K562 (cell line): ENCODE results near the gene HOXB1. TPM values are rescaled to one million over a fixed set of nuclear protein-coding genes. Genes with fewer than 3 reads are reported as not detected.

Source experiments
- BHLHE40 ChIP-seq: IDR thresholded peaks from 2 replicates; pipeline ENCODE4 v1.6.1; 2011; ENCODE audit warnings: low read length, improper control_type of control experiment
- CTCF ChIP-seq, 3 experiments: IDR thresholded peaks in 2 of 3; conservative IDR thresholded peaks in 1 of 3; 2 replicates each; pipeline ENCODE4 v1.5.1; 2011 to 2012; ENCODE audit warnings: low read length in 3 of 3, mild to moderate bottlenecking in 3 of 3, control low read depth in 2 of 3, improper control_type of control experiment in 1 of 3, inconsistent platforms in 1 of 3, low read depth in 1 of 3, mixed read lengths in 1 of 3, moderate library complexity in 1 of 3; ENCODE audit not compliant: insufficient read depth in 2 of 3
- ELF2 ChIP-seq: fragments of 250-450 bp; sonication (Bioruptor Pico); IDR thresholded peaks from 2 replicates; pipeline ENCODE4 v1.5.0; 2021; ENCODE audit warnings: mild to moderate bottlenecking
- HMGXB4 ChIP-seq: sonication (generic); formaldehyde crosslinking; IDR thresholded peaks from 2 replicates; pipeline ENCODE4 v1.8.1; 2023; ENCODE audit warnings: mild to moderate bottlenecking, missing genetic modification reagents
- IRF9 ChIP-seq: fragments of 450-650 bp; IDR thresholded peaks from 2 replicates; pipeline ENCODE4 v1.6.1; 2016; ENCODE audit warnings: missing biosample characterization, missing genetic modification characterization
- PREB ChIP-seq: sonication (generic); formaldehyde crosslinking; IDR thresholded peaks from 2 replicates; pipeline ENCODE4 v1.8.1; 2023; ENCODE audit warnings: mild to moderate bottlenecking, missing genetic modification reagents
- RERE ChIP-seq: sonication (generic); formaldehyde crosslinking; IDR thresholded peaks from 2 replicates; pipeline ENCODE4 v1.8.0; 2023; ENCODE audit warnings: missing genetic modification reagents, mild to moderate bottlenecking, borderline replicate concordance
- SIN3A ChIP-seq, 2 experiments: fragments of 150-350 bp in 1 of 2; IDR thresholded peaks; 2 replicates each; pipeline ENCODE4 v1.6.1; 2011 to 2016; ENCODE audit warnings: borderline replicate concordance in 2 of 2, low read depth in 2 of 2, low read length in 2 of 2, mild to moderate bottlenecking in 2 of 2, moderate library complexity in 2 of 2; ENCODE audit not compliant: control insufficient read depth in 1 of 2
- ZNF280A ChIP-seq: fragments of 450-650 bp; IDR thresholded peaks from 2 replicates; pipeline ENCODE4 v1.6.1; 2018; ENCODE audit warnings: mild to moderate bottlenecking, low read depth; ENCODE audit not compliant: partially characterized antibody
- polyA plus RNA-seq, 8 experiments: library from polyadenylated mRNA; depleted of rRNA in 4 of 8; stranded (reverse) in 5 of 8; unstranded in 3 of 8; fragments of >200 nt; fragmentation: Nextera tagmentation in 2 of 8; fragmentation: Illumina TruSeq in 1 of 8; extraction: Ambion mirVana in 2 of 8; extraction: Trizol in 1 of 8; gene quantifications; 2 replicates each; pipeline versions ENCODE4 v1.2.1 to v1.2.3, GENCODE V29; 2011 to 2014; ENCODE audit warnings: inconsistent platforms in 1 of 8, missing spikeins in 1 of 8
- total RNA-seq, 7 experiments: library from RNA; depleted of rRNA in 6 of 7; stranded (reverse); fragments of >200 nt in 6 of 7; fragmentation: Illumina TruSeq in 2 of 7; extraction: Trizol in 2 of 7; gene quantifications; 2 replicates each; pipeline versions ENCODE4 v1.2.1 to v1.2.3, GENCODE V29; 2011 to 2021; ENCODE audit warnings: low replicate concordance in 1 of 7

HOXB1 gene
- total and polyA plus RNA-seq, 9 of the 15 experiments (the other 6 are each of a cell fraction or from before 2014, with no cell fraction given): 0.04 TPM; not detected in 8

GRCh38 chr17:48522031-48522653, 8.7 kb downstream of the HOXB1 start (continued):
- no peak for TF ChIP-seq ELF2 (CRISPR knock-in tag)
- TF ChIP-seq HMGXB4: no peak
- TF ChIP-seq ZNF280A: no peak
- no peak for TF ChIP-seq SIN3A (IDR thresholded peaks at IDR 0.05; ENCODE audit: borderline replicate concordance in 2 of 2, control insufficient read depth in 1 of 2, low read depth in 2 of 2, low read length in 2 of 2)
- no peak for TF ChIP-seq IRF9 (tag)
- TF ChIP-seq CTCF (IDR thresholded peaks at IDR 0.05 in 2 of 3, conservative IDR thresholded peaks at IDR 0.05 in 1 of 3; ENCODE audit: insufficient read depth in 2 of 3, low read depth in 1 of 3, low read length in 3 of 3): no peak
- no peak for TF ChIP-seq RERE (CRISPR knock-in tag)
- no peak for TF ChIP-seq BHLHE40
- no peak for TF ChIP-seq PREB (CRISPR knock-in tag)
